Activated CD4-positive, alpha-beta memory T cell treated with anti-CD3 and anti-CD28 coated beads, Interleukin-2, amount 10 ng/mL, durations not matched to agents 7 days and 5 days (primary cell): ENCODE measurements around the gene SERINC2. TPM values are rescaled to one million over a fixed set of nuclear protein-coding genes. Genes with fewer than 3 reads are reported as not detected.
"Not testable (repeated sequence)": the region's sequence is repeated elsewhere in the genome, so short reads cannot be mapped to it uniquely, and the experiment has no call there.

ENCODE experiments used
- CTCF ChIA-PET: fragments of 350-600 bp; sonication (Branson Sonifier 250); formaldehyde crosslinking; loops from one replicate; lab custom pipeline; 2021; ENCODE audit warnings: antibody characterized with exemption, inconsistent platforms; lab: Charles Lee
- POLR2A ChIA-PET: fragments of 350-600 bp; sonication (Branson Sonifier 250); formaldehyde crosslinking; loops from one replicate; lab custom pipeline; 2021; ENCODE audit warnings: antibody characterized with exemption; lab: Charles Lee
- DNase-seq: peaks from one replicate; pipeline ENCODE4 v3.0.0-alpha.2; 2020
- H3K27ac Mint-ChIP-seq: one replicate; pipeline ENCODE4 v1.8.0; 2021; ENCODE audit warnings: mild to moderate bottlenecking, mixed read lengths
- H3K27me3 Mint-ChIP-seq: one replicate; pipeline ENCODE4 v1.8.0; 2021; ENCODE audit warnings: mixed read lengths
- H3K36me3 Mint-ChIP-seq: one replicate; pipeline ENCODE4 v1.8.0; 2021; ENCODE audit warnings: low read depth, mixed read lengths
- H3K4me1 Mint-ChIP-seq: one replicate; pipeline ENCODE4 v1.8.0; 2021; ENCODE audit warnings: mixed read lengths
- H3K4me3 Mint-ChIP-seq: one replicate; pipeline ENCODE4 v1.8.0; 2021; ENCODE audit warnings: mild to moderate bottlenecking, mixed read lengths
- H3K9me3 Mint-ChIP-seq: one replicate; pipeline ENCODE4 v1.8.0; 2021; ENCODE audit warnings: mixed read lengths
- total RNA-seq, 2 experiments: library from RNA; stranded (reverse); gene quantifications; one replicate each; pipeline ENCODE4 v1.2.3, GENCODE V29; 2021

SERINC2 gene
- total RNA-seq, 2 experiments from 2014 or later: 0.10 to 0.13 TPM

GRCh38 chr1:31422505-31423319 lies 9.7 kb downstream of the SERINC2 start:
- DNase-seq: peak; percentile 71
- ChIA-PET CTCF (interaction anchor here (0.6 to 4.0 kb wide), 14 partner anchors 9 to 366 kb away, joined by 3 to 27 read pairs (median 4); partner anchors contain the start of gene FABP3), POLR2A (no interaction called here)
- H3K9me3 Mint-ChIP-seq: no peaks in the 10 kb centered on the region
- peaks cover 22% of the 10 kb centered on the region for H3K27me3 Mint-ChIP-seq
- H3K4me1 Mint-ChIP-seq: peaks cover 9% of the 10 kb centered on the region
- H3K4me3 Mint-ChIP-seq: no peak overlapping the region
- H3K36me3 Mint-ChIP-seq: no peaks in the 10 kb centered on the region
- no peak overlapping the region for H3K27ac Mint-ChIP-seq

GRCh38 chr1:31423418-31423947 lies 10.5 kb downstream of the SERINC2 start:
- ChIA-PET POLR2A (no interaction called here), CTCF (interaction anchor here (0.6 to 4.0 kb wide), 7 partner anchors 27 to 260 kb away, joined by 3 to 27 read pairs (median 4); no protein-coding TSS in a partner anchor)
- peaks cover 22% of the 10 kb centered on the region for H3K27me3 Mint-ChIP-seq
- no peaks in the 10 kb centered on the region for H3K36me3 Mint-ChIP-seq
- no peak overlapping the region for H3K27ac Mint-ChIP-seq
- H3K9me3 Mint-ChIP-seq: no peaks in the 10 kb centered on the region
- no peak overlapping the region for H3K4me3 Mint-ChIP-seq
- DNase-seq: no peak
- peaks cover 9% of the 10 kb centered on the region for H3K4me1 Mint-ChIP-seq

DNA sequence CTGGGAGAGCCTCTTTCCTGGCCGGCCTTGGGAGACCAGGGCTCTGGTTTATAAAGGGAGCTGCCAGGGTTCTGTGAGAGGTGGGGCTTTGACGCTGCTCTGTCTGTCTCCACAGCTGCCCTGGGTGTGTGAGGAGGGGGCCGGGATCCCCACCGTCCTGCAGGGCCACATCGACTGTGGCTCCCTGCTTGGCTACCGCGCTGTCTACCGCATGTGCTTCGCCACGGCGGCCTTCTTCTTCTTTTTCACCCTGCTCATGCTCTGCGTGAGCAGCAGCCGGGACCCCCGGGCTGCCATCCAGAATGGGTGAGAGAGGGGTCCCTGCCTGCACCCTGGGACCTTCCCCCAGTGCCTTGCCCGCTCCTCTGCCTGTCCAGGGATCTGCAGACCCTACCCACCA lies 11.6 kb downstream of the SERINC2 start:
- Mint-ChIP-seq H3K4me1 (peaks cover 9% of the 10 kb centered on the region), H3K9me3 (no peaks in the 10 kb centered on the region), H3K27me3 (peaks cover 16% of the 10 kb centered on the region), H3K27ac (no peak overlapping the region), H3K4me3 (no peak overlapping the region), H3K36me3 (no peaks in the 10 kb centered on the region)
- no peak for DNase-seq
- CTCF ChIA-PET: interaction anchor here (4.0 kb wide), 1 partner anchor 31 kb away, joined by 27 read pairs; no protein-coding TSS in a partner anchor
- POLR2A ChIA-PET: no interaction called here

DNA sequence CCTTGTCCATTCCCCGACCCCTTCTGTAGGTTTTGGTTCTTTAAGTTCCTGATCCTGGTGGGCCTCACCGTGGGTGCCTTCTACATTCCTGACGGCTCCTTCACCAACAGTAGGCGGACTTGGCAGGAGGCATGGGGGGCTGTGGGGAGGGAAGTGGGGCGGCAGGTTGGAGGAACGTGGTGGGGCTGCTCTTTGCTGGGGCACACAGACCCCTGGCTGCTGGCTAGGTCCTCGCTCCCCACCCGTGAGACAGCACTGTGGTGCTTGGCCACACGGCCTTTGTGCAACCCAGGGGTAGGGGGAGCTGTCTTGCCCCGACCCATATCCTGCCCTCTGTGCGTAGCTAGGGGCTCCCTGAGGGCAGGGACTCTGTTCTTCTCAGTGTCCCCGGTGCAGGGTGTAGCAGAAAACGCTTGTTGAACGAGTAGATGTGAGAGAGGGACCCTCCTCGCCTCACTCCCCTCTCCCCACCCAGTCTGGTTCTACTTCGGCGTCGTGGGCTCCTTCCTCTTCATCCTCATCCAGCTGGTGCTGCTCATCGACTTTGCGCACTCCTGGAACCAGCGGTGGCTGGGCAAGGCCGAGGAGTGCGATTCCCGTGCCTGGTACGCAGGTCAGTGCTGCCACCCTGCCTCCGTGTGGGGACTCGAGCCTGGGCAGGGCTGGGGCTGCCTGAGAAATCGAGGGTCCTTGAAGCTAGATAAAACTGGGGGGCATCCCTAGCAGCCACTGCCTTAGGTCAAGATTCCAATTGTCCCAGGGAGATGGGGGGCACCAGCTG lies 12.5 kb downstream of the SERINC2 start:
- DNase-seq: no peak
- peaks cover 16% of the 10 kb centered on the region for H3K27me3 Mint-ChIP-seq
- ChIA-PET CTCF (no interaction called here), POLR2A (no interaction called here)
- H3K36me3 Mint-ChIP-seq: no peaks in the 10 kb centered on the region
- H3K27ac Mint-ChIP-seq: no peak overlapping the region
- no peak overlapping the region for H3K4me3 Mint-ChIP-seq
- H3K9me3 Mint-ChIP-seq: no peaks in the 10 kb centered on the region
- H3K4me1 Mint-ChIP-seq: peaks cover 9% of the 10 kb centered on the region

DNA sequence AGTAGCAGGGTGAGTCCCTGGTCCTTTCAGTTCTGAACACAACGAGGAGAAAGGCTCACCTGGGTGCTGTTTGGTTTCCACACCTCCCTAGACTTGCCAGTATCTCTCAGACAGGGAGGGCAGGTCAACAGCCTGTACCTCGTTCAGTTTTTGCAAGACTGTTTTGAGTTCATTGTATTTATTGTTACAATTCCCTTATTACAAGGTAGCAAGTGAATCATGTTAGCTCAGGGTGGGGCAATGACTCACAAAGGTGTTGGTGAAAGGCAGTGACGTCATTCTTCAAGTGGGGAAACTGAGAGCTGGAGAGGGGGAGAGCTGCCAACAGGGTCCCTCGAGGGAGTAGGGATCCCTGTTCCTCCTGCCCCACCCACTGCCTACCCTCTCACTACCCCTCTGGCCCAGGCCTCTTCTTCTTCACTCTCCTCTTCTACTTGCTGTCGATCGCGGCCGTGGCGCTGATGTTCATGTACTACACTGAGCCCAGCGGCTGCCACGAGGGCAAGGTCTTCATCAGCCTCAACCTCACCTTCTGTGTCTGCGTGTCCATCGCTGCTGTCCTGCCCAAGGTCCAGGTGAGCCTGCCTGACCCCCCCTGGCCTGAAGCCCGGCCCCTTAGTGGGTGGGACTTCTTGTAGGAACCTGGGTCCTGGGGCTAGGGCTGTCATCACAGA lies 13.4 kb downstream of the SERINC2 start:
- Mint-ChIP-seq H3K27me3 (peaks cover 13% of the 10 kb centered on the region), H3K4me3 (no peak overlapping the region), H3K4me1 (peaks cover 9% of the 10 kb centered on the region), H3K27ac (no peak overlapping the region), H3K36me3 (no peaks in the 10 kb centered on the region), H3K9me3 (no peaks in the 10 kb centered on the region)
- CTCF ChIA-PET: interaction anchor here (2.3 kb wide), 1 partner anchor 32 kb away, joined by 6 read pairs; no protein-coding TSS in a partner anchor
- POLR2A ChIA-PET: no interaction called here
- no peak for DNase-seq

GRCh38 chr1:31427322-31427721 lies 14.3 kb downstream of the SERINC2 start:
- no peak for DNase-seq
- POLR2A ChIA-PET: no interaction called here
- no peak overlapping the region for H3K27ac Mint-ChIP-seq
- H3K4me1 Mint-ChIP-seq: peaks cover 8% of the 10 kb centered on the region
- peaks cover 13% of the 10 kb centered on the region for H3K27me3 Mint-ChIP-seq
- no peaks in the 10 kb centered on the region for H3K9me3 Mint-ChIP-seq
- H3K36me3 Mint-ChIP-seq: no peaks in the 10 kb centered on the region
- no peak overlapping the region for H3K4me3 Mint-ChIP-seq
- CTCF ChIA-PET: interaction anchor here (2.3 kb wide), 1 partner anchor 33 kb away, joined by 6 read pairs; no protein-coding TSS in a partner anchor

- peaks cover under 1% of the 10 kb centered on the region for H3K4me1 Mint-ChIP-seq
- no peak overlapping the region for H3K27ac Mint-ChIP-seq
- POLR2A ChIA-PET: no interaction called here
- no peaks in the 10 kb centered on the region for H3K9me3 Mint-ChIP-seq
- no peaks in the 10 kb centered on the region for H3K36me3 Mint-ChIP-seq
- H3K4me3 Mint-ChIP-seq: no peak overlapping the region
- no peak for DNase-seq
- peaks cover 5% of the 10 kb centered on the region for H3K27me3 Mint-ChIP-seq
- CTCF ChIA-PET: interaction anchor here (2.3 kb wide), 1 partner anchor 34 kb away, joined by 6 read pairs; no protein-coding TSS in a partner anchor
These were observed 15.6 kb downstream of the SERINC2 start for GRCh38 chr1:31428436-31429221.

GRCh38 chr1:31429583-31429982 lies 16.6 kb downstream of the SERINC2 start:
- no peak overlapping the region for H3K4me3 Mint-ChIP-seq
- H3K9me3 Mint-ChIP-seq: no peaks in the 10 kb centered on the region
- H3K27me3 Mint-ChIP-seq: no peaks in the 10 kb centered on the region
- POLR2A ChIA-PET: no interaction called here
- H3K27ac Mint-ChIP-seq: no peak overlapping the region
- CTCF ChIA-PET: no interaction called here
- no peak for DNase-seq
- no peaks in the 10 kb centered on the region for H3K4me1 Mint-ChIP-seq
- H3K36me3 Mint-ChIP-seq: no peaks in the 10 kb centered on the region

- CTCF ChIA-PET, H3K36me3 Mint-ChIP-seq: not testable (repeated sequence)
These were observed 18.6 kb downstream of the SERINC2 start for GRCh38 chr1:31431351-31432257.

GRCh38 chr1:31432592-31433395 lies 19.8 kb downstream of the SERINC2 start:
- Mint-ChIP-seq H3K4me3 (no peak overlapping the region), H3K27me3 (no peaks in the 10 kb centered on the region), H3K36me3 (no peaks in the 10 kb centered on the region), H3K27ac (no peak overlapping the region), H3K9me3 (no peaks in the 10 kb centered on the region), H3K4me1 (no peaks in the 10 kb centered on the region)
- POLR2A ChIA-PET: no interaction called here
- CTCF ChIA-PET: no interaction called here
- DNase-seq: no peak

More at GRCh38 chr1:31431351-31432257, 18.6 kb downstream of the SERINC2 start:
- H3K4me3 Mint-ChIP-seq, H3K27me3 Mint-ChIP-seq, H3K27ac Mint-ChIP-seq, H3K9me3 Mint-ChIP-seq, POLR2A ChIA-PET, DNase-seq, H3K4me1 Mint-ChIP-seq: not testable (repeated sequence)
